HepG2 (cell line): Measurements from ENCODE around the gene MRPS11. TPM values are rescaled to one million over a fixed set of nuclear protein-coding genes. Genes with fewer than 3 reads are reported as not detected.

Experiments
- ATAC-seq: fragments of 200-7000 bp; cut with Tn5 transposase; 3 replicates; pipeline ENCODE4 v1.9.1; 2020; ENCODE audit warnings: mild to moderate bottlenecking, moderate library complexity
- BruUV-seq: library from RNA; stranded (reverse); fragments of 400-500 nt; replicated peaks from 2 replicates; lab custom pipeline; 2021; lab: Mats Ljungman, UMichigan
- CTCF ChIA-PET: fragments of 300-600 bp; formaldehyde crosslinking; extraction: SDS; loops from one replicate; lab custom pipeline; 2021; ENCODE audit warnings: low total read pairs, inconsistent platforms, low intra/inter-chr PET ratio; lab: Yijun Ruan, JAX
- POLR2A ChIA-PET: fragments of 350-600 bp; sonication (Branson Sonifier 250); formaldehyde crosslinking; loops from one replicate; lab custom pipeline; 2020; ENCODE audit warnings: antibody characterized with exemption, inconsistent platforms; lab: Yijun Ruan, JAX
- DNase-seq: peaks from one replicate; pipeline ENCODE4 v3.0.0-alpha.2; 2015; ENCODE audit warnings: low spot score
- FAIRE-seq: peaks from 3 replicates; lab custom pipeline; 2011; peaks lifted over from hg19 to GRCh38; lab: Jason Lieb, UNC
- H2AFZ ChIP-seq: one replicate; pipeline ENCODE4 v1.6.1; 2011; ENCODE audit warnings: low read length, inconsistent platforms
- H3K27ac ChIP-seq: fragments of 300-600 bp; 3 replicates; pipeline ENCODE4 v1.8.0; 2011; ENCODE audit warnings: mixed run types, mild to moderate bottlenecking, mixed read lengths, low read length, inconsistent platforms; ENCODE audit not compliant: insufficient read depth; ENCODE audit errors: extremely low read length
- H3K27me3 ChIP-seq, 2 experiments: fragments of 200-600 bp in 1 of 2; 2 replicates in 1 of 2; 3 replicates in 1 of 2; pipeline versions ENCODE4 v1.6.0 to v1.8.0; 2011; ENCODE audit warnings: low read length in 2 of 2, mild to moderate bottlenecking in 2 of 2, moderate library complexity in 2 of 2, inconsistent platforms in 1 of 2; ENCODE audit not compliant: insufficient read depth in 2 of 2, control insufficient read depth in 1 of 2
- H3K36me3 ChIP-seq, 2 experiments: fragments of 200-600 bp in 1 of 2; replicated peaks in 1 of 2; 2 replicates in 1 of 2; 3 replicates in 1 of 2; pipeline versions ENCODE4 v1.5.1 to v1.8.0; 2011; ENCODE audit warnings: low read length in 2 of 2, inconsistent platforms in 1 of 2; ENCODE audit not compliant: insufficient read depth in 2 of 2, control insufficient read depth in 1 of 2
- H3K4me1 ChIP-seq: 2 replicates; pipeline ENCODE4 v1.5.1; 2012; ENCODE audit warnings: low read length, inconsistent platforms; ENCODE audit not compliant: insufficient read depth
- H3K4me2 ChIP-seq: 2 replicates; pipeline ENCODE4 v1.6.0; 2011; ENCODE audit warnings: low read depth, low read length, inconsistent platforms
- H3K4me3 ChIP-seq, 3 experiments: fragments of 200-600 bp in 1 of 3; sonication (generic), shearing (Covaris generic) in 1 of 3; replicated peaks in 1 of 3; 2 replicates each; pipeline ENCODE4 v1.5.1; 2011 to 2016; ENCODE audit warnings: low read length in 3 of 3, inconsistent platforms in 2 of 3, low read depth in 2 of 3, mild to moderate bottlenecking in 2 of 3, control low read depth in 1 of 3, mixed read lengths in 1 of 3; ENCODE audit not compliant: insufficient read depth in 1 of 3
- H3K79me2 ChIP-seq: one replicate; pipeline ENCODE4 v1.6.1; 2011; ENCODE audit warnings: low read length, inconsistent platforms; ENCODE audit not compliant: insufficient read depth
- H3K9ac ChIP-seq: 2 replicates; pipeline ENCODE4 v1.6.0; 2011; ENCODE audit warnings: mild to moderate bottlenecking, low read depth, low read length, inconsistent platforms; ENCODE audit not compliant: insufficient read depth
- H3K9me3 ChIP-seq: 2 replicates; pipeline ENCODE4 v1.5.1; 2012; ENCODE audit warnings: mild to moderate bottlenecking, low read length
- H4K20me1 ChIP-seq: 2 replicates; pipeline ENCODE4 v1.6.0; 2011; ENCODE audit warnings: inconsistent platforms, mild to moderate bottlenecking, low read length, moderate library complexity; ENCODE audit not compliant: insufficient read depth
- AKAP8 ChIP-seq: sonication (generic); formaldehyde crosslinking; IDR thresholded peaks from 2 replicates; pipeline ENCODE4 v1.5.1; 2020; ENCODE audit warnings: mild to moderate bottlenecking, missing genetic modification reagents
- GLI4 ChIP-seq: sonication (generic); formaldehyde crosslinking; IDR thresholded peaks from 2 replicates; pipeline ENCODE4 v1.5.1; 2020; ENCODE audit warnings: missing genetic modification reagents, mild to moderate bottlenecking, moderate library complexity, borderline replicate concordance
- IRF2 ChIP-seq: IDR thresholded peaks from 2 replicates; pipeline ENCODE4 v1.6.1; 2018; ENCODE audit warnings: missing genetic modification reagents, missing compliant biosample characterization
- NR2F2 ChIP-seq: IDR thresholded peaks from 2 replicates; pipeline ENCODE4 v1.6.1; 2012; ENCODE audit warnings: low read depth, inconsistent platforms, borderline replicate concordance
- PAWR ChIP-seq: sonication (generic); formaldehyde crosslinking; IDR thresholded peaks from 2 replicates; pipeline ENCODE4 v1.4.0; 2020; ENCODE audit warnings: missing genetic modification reagents, mild to moderate bottlenecking, borderline replicate concordance
- RBAK ChIP-seq: sonication (generic); formaldehyde crosslinking; IDR thresholded peaks from 2 replicates; pipeline ENCODE4 v1.5.1; 2020; ENCODE audit warnings: mild to moderate bottlenecking, missing genetic modification reagents
- SRY ChIP-seq: sonication (generic); formaldehyde crosslinking; IDR thresholded peaks from 2 replicates; pipeline ENCODE4 v1.8.0; 2022; ENCODE audit warnings: mild to moderate bottlenecking, missing genetic modification reagents
- ZNF282 ChIP-seq: fragments of 450-650 bp; IDR thresholded peaks from 2 replicates; pipeline ENCODE4 v1.6.1; 2018; ENCODE audit not compliant: partially characterized antibody
- ZNF317 ChIP-seq: sonication (generic); formaldehyde crosslinking; IDR thresholded peaks from 2 replicates; pipeline ENCODE4 v1.5.0; 2020; ENCODE audit warnings: mild to moderate bottlenecking, missing genetic modification reagents
- WGBS: methylation state at CpG from one replicate; pipeline ENCODE4 v1.1.6; 2017; ENCODE audit warnings: low lambda C conversion rate; 5-methylcytosine and 5-hydroxymethylcytosine counted together
- in situ Hi-C: cut with HindIII; loops from 2 replicates; pipeline ENCODE4 v1.10.0; 2017; ENCODE audit warnings: low pct_unique_long_range_greater_than_20kb; ENCODE audit not compliant: extremely low pct_ligation_motif_present
- intact Hi-C: fragments of 100-400 bp; cut with micrococcal nuclease; formaldehyde crosslinking; loops from one replicate; pipeline ENCODE4 v1.10.0; 2022; ENCODE audit not compliant: unreplicated experiment
- polyA plus RNA-seq, 8 experiments: library from polyadenylated mRNA; depleted of rRNA in 3 of 8; stranded (reverse) in 7 of 8; unstranded in 1 of 8; fragments of >200 nt; fragmentation: Illumina TruSeq in 4 of 8; extraction: Trizol in 4 of 8; gene quantifications; 2 replicates each; pipeline versions ENCODE4 v1.2.1 to v1.2.3, GENCODE V29; 2011 to 2016; ENCODE audit warnings: low read depth in 4 of 8, missing spikeins in 1 of 8, mixed read lengths in 1 of 8; ENCODE audit not compliant: insufficient read depth in 1 of 8
- total RNA-seq, 5 experiments: library from RNA; depleted of rRNA; stranded (reverse); fragments of >200 nt; fragmentation: Illumina TruSeq; extraction: Trizol; gene quantifications; 2 replicates each; pipeline ENCODE4 v1.2.3, GENCODE V29; 2016; ENCODE audit warnings: low read depth in 1 of 5
- TF ChIP-seq, protein P1 (sequence below): sonication (generic); formaldehyde crosslinking; IDR thresholded peaks from 2 replicates; pipeline ENCODE4 v1.4.0; 2020; ENCODE audit warnings: missing genetic modification reagents, borderline replicate concordance
- TF ChIP-seq, protein P2 (sequence below): sonication (generic); formaldehyde crosslinking; IDR thresholded peaks from 2 replicates; pipeline ENCODE4 v1.4.0; 2020; ENCODE audit warnings: missing genetic modification reagents
- TF ChIP-seq, protein P3 (sequence below): sonication (generic); formaldehyde crosslinking; IDR thresholded peaks from 2 replicates; pipeline ENCODE4 v1.4.0; 2020; ENCODE audit warnings: missing genetic modification reagents

MRPS11 gene
- total and polyA plus RNA-seq, 2 of the 13 experiments (the other 11 are each of a cell fraction or from before 2014, with no cell fraction given): 50.1 to 72.7 TPM

DNA sequence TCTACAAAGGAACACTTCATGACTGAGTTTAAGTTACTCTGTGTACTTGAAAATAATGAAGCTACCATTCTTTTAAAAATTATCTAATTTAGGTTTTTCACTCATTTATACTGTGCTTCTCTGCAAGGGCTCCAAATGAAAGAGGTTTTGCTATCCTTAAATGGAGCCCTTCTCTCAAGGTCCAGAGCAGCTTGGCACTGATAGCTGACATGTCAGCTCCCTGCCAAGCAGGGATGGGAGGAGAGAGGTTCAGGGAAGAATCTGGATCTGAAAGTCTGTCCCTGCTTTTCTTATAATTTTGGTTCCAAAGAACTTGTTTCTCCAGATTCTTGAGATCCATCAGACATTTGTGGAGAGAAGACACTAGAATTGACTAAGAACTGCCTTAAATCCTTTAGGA is 39.1 kb downstream of the MRPS11 start:
- in situ Hi-C loops (no loop called here), intact Hi-C loops (no loop called here)
- H3K27ac ChIP-seq: no peak overlapping the region
- no peaks in the 10 kb centered on the region for H4K20me1 ChIP-seq
- H3K4me1 ChIP-seq: no peaks in the 10 kb centered on the region
- no peak overlapping the region for H3K9ac ChIP-seq
- ATAC-seq: no peak
- H3K9me3 ChIP-seq: no peaks in the 10 kb centered on the region
- POLR2A ChIA-PET: no interaction called here
- no peak for FAIRE-seq
- BruUV-seq: no TSS peak
- no peaks in the 10 kb centered on the region for H3K79me2 ChIP-seq
- CTCF ChIA-PET: no interaction called here
- H3K36me3 ChIP-seq: no peaks in the 10 kb centered on the region; a peak in 1 of 5 replicates
- no peak for DNase-seq
- TF ChIP-seq GLI4 (CRISPR knock-in tag): no peak
- TF ChIP-seq AKAP8: no peak
- no peak for TF ChIP-seq RBAK (CRISPR knock-in tag)
- TF ChIP-seq NR2F2: no peak
- TF ChIP-seq PAWR (CRISPR knock-in tag): no peak
- H2AFZ ChIP-seq: no peak overlapping the region
- H3K27me3 ChIP-seq: no peaks in the 10 kb centered on the region
- no peak overlapping the region for H3K4me3 ChIP-seq
- no peak overlapping the region for H3K4me2 ChIP-seq

DNA sequence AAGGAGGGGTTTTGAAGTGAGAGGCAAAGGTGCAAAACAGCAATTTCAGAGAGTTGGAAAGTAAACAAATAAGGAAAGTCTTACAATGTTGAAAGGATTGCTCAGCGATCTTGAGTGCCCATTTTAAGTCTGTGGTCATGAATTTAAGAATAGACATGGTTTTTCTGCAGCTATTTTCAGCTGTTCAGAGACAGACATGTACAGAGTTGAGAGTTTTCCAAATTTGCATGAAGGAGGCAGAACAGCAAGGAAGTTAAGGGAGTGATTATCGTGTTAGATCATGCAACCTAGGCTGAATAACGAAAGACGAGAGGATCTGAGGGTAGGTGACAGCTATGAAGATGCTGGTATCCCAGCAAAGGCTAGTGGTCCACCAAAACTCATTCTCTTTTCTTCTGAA is 41.8 kb downstream of the MRPS11 start:
- ChIA-PET POLR2A (no interaction called here), CTCF (no interaction called here)
- Histone ChIP-seq H3K4me1 (no peaks in the 10 kb centered on the region), H3K9ac (no peak overlapping the region), H3K79me2 (no peaks in the 10 kb centered on the region), H2AFZ (no peak overlapping the region), H3K4me2 (no peak overlapping the region), H3K9me3 (no peaks in the 10 kb centered on the region), H3K27me3 (no peaks in the 10 kb centered on the region), H4K20me1 (no peaks in the 10 kb centered on the region), H3K4me3 (no peak overlapping the region), H3K27ac (no peak overlapping the region), H3K36me3 (peaks cover 0 to 6% of the 10 kb centered on the region in 2 experiments; a peak in 2 of 5 replicates)
- DNase-seq: no peak
- in situ Hi-C loops: no loop called here
- no peak for ATAC-seq
- 74% methylated on average over 4 of the region's 4 CpGs for WGBS
- BruUV-seq: no TSS peak
- no peak for FAIRE-seq
- intact Hi-C loops: no loop called here
- TF ChIP-seq, protein P1, sequence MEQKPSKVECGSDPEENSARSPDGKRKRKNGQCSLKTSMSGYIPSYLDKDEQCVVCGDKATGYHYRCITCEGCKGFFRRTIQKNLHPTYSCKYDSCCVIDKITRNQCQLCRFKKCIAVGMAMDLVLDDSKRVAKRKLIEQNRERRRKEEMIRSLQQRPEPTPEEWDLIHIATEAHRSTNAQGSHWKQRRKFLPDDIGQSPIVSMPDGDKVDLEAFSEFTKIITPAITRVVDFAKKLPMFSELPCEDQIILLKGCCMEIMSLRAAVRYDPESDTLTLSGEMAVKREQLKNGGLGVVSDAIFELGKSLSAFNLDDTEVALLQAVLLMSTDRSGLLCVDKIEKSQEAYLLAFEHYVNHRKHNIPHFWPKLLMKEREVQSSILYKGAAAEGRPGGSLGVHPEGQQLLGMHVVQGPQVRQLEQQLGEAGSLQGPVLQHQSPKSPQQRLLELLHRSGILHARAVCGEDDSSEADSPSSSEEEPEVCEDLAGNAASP (CRISPR knock-in tag): no peak
- TF ChIP-seq ZNF317 (CRISPR knock-in tag) (no peak), ZNF282 (no peak), SRY (no peak), IRF2 (CRISPR knock-in tag) (no peak)
- TF ChIP-seq, protein P2, sequence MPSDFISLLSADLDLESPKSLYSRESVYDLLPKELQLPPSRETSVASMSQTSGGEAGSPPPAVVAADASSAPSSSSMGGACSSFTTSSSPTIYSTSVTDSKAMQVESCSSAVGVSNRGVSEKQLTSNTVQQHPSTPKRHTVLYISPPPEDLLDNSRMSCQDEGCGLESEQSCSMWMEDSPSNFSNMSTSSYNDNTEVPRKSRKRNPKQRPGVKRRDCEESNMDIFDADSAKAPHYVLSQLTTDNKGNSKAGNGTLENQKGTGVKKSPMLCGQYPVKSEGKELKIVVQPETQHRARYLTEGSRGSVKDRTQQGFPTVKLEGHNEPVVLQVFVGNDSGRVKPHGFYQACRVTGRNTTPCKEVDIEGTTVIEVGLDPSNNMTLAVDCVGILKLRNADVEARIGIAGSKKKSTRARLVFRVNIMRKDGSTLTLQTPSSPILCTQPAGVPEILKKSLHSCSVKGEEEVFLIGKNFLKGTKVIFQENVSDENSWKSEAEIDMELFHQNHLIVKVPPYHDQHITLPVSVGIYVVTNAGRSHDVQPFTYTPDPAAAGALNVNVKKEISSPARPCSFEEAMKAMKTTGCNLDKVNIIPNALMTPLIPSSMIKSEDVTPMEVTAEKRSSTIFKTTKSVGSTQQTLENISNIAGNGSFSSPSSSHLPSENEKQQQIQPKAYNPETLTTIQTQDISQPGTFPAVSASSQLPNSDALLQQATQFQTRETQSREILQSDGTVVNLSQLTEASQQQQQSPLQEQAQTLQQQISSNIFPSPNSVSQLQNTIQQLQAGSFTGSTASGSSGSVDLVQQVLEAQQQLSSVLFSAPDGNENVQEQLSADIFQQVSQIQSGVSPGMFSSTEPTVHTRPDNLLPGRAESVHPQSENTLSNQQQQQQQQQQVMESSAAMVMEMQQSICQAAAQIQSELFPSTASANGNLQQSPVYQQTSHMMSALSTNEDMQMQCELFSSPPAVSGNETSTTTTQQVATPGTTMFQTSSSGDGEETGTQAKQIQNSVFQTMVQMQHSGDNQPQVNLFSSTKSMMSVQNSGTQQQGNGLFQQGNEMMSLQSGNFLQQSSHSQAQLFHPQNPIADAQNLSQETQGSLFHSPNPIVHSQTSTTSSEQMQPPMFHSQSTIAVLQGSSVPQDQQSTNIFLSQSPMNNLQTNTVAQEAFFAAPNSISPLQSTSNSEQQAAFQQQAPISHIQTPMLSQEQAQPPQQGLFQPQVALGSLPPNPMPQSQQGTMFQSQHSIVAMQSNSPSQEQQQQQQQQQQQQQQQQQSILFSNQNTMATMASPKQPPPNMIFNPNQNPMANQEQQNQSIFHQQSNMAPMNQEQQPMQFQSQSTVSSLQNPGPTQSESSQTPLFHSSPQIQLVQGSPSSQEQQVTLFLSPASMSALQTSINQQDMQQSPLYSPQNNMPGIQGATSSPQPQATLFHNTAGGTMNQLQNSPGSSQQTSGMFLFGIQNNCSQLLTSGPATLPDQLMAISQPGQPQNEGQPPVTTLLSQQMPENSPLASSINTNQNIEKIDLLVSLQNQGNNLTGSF (CRISPR knock-in tag): no peak
- TF ChIP-seq, protein P3, sequence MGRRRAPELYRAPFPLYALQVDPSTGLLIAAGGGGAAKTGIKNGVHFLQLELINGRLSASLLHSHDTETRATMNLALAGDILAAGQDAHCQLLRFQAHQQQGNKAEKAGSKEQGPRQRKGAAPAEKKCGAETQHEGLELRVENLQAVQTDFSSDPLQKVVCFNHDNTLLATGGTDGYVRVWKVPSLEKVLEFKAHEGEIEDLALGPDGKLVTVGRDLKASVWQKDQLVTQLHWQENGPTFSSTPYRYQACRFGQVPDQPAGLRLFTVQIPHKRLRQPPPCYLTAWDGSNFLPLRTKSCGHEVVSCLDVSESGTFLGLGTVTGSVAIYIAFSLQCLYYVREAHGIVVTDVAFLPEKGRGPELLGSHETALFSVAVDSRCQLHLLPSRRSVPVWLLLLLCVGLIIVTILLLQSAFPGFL (CRISPR knock-in tag): no peak
